ENCODE results near the gene SNCA.

The SNCA gene

DNA sequence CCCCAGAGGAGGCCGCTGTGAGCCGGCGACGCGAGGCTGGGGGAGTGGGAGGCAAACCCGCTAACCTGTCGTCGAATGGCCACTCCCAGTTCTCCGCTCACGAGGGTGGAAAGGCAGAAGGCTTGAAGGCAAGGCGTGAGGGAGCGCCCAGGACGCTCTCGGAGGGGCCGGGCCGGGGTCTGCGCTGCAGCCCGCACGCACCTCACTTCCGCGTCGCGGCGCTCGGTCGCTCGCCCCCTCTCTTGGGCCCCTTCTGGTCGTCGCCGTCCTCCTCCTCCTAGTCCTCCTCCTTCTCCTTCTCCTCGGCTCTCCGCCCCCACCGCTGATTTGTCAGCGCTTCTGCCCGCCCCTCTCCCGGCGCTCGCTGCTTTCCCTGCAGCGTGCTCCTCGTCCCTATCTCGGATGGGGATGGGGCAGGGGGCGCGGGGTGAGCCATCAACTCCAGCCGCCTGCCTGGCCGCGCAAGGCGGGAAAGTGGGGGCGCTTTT is at the start of gene SNCA:
SNCA (minus strand) TSS at position 265 of the 488 bp plus-strand sequence. CDS start 1,494 bp downstream, outside the sequence.
- no peak for DNase-seq (ENCODE audit: low read depth)

- no peak for DNase-seq (ENCODE audit: low read depth)
Measured at GRCh38 chr4:89879215-89879614, 42.3 kb upstream of the SNCA start.

- DNase-seq (ENCODE audit: low read depth) = no peak
Measured at GRCh38 chr4:89878611-89879010, 41.6 kb upstream of the SNCA start.

- no peak for DNase-seq (ENCODE audit: low read depth)
Measured at GRCh38 chr4:89876548-89876947, 39.6 kb upstream of the SNCA start.

DNA sequence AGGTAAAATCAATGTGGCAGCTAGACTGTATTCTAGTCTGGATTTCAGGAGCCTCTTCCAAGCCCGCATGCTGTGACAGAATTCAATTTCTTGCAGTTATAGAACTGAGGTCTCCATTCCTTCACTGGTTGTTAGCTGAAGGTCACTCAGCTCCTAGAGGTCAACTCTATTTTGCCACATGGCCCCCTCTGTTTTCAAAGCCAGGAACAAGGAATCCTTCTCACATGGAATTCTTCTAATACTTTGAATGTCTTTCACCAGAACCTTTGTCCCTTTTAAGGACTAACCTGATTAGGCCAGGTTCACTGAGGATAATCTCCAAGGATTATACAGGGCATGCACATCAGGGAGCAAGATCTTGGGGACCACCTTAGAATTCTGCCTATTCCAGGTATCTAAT is 34.2 kb upstream of the SNCA start:
- DNase-seq (ENCODE audit: low read depth) = no peak

DNA sequence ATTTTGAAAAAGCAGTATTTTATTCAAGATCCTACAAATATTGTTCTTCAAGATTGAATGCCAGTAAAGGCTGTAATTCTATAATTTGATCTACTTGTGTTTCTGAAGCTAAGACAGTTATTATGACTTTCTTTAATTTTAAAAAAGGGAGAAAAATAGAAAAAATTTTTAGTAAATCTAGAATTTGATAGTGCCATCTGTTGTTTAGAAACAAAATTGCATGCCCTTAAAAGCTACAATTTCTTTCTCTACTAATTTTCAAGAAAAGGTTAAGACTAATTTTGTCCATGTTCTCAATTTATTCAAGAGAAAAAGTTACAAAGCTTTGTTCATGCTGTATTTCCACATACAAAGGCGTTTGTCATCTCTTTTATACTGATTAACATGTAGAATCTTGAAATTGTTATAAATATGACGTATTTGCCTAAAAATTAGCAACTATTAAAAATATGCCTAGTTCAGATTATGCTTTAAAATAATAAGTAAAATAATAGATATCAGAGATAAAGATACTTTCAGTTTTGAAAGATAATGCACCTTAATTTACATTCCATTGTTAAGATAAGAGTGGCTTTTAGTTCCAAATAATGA is 32.1 kb upstream of the SNCA start:
- no peak for DNase-seq (ENCODE audit: low read depth)

DNA sequence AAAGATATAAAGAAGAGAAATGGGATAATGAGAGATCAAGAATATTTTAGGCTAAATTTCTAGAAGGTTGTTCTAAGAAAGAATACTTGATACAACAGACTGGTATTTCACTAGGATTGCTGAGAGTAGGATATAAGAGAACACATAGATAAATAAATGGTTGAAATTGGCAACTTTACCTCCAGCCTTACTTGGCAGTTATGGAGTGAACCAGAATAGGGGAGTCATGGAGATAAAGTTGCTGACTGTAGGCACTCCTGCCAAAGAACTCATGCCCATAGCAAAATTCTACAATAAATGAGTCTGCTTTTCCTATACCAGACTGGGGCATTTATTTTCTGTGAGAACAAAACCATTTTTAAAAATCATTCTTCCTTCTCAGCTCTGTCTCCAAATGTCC is 31.3 kb upstream of the SNCA start:
- DNase-seq (ENCODE audit: low read depth) = no peak

GRCh38 chr4:89863533-89863932 is 26.6 kb upstream of the SNCA start:
- DNase-seq (ENCODE audit: low read depth) = no peak

GRCh38 chr4:89860971-89861370 is 24.0 kb upstream of the SNCA start:
- DNase-seq (ENCODE audit: low read depth) = no peak

DNA sequence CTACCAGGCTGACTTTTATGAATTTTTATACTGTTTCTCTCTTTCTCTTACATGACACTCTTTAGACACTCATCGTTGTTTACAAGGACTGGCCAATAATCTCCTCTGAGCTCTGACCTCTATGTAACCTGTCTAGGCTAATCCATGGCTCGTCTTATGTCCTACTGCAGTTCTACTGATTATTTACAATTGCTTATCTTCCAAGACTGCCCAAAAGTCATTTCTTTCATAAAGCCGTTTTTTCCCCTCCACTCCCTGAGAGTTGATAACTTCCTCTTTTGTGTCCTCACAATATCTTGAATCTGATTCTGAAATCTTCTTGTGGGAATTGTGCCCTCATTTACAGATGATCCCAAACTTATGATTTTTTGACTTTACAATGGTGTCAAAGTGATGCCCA is 18.3 kb upstream of the SNCA start:
- no peak for DNase-seq (ENCODE audit: low read depth)

- DNase-seq (ENCODE audit: low read depth) = no peak
Measured at GRCh38 chr4:89847571-89848325, 10.8 kb upstream of the SNCA start.

- DNase-seq (ENCODE audit: low read depth) = no peak
Measured at GRCh38 chr4:89839558-89839957, 2.6 kb upstream of the SNCA start.

DNA sequence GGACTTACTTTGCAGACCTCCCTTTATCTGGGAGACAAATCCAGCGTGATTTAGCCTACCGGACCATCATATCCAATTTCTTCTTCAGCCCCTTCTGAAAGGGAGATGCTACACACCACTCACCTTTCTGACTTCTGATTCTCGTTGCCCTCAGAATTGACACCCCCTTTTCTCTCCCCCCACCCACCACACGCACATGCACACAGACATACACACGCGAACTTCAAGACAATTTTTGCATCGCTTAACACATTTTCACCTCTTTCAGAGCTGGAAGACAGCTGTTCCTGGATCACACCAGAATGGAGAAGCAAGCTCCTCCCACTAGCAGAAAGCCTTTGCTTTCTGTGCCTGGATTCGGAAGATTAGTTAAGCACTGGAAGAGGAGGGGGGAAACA is 1.0 kb upstream of the SNCA start:
- DNase-seq (ENCODE audit: low read depth) = no peak

- no peak for DNase-seq (ENCODE audit: low read depth)
Measured at GRCh38 chr4:89837385-89837992, 528 bp upstream of the SNCA start.

DNA sequence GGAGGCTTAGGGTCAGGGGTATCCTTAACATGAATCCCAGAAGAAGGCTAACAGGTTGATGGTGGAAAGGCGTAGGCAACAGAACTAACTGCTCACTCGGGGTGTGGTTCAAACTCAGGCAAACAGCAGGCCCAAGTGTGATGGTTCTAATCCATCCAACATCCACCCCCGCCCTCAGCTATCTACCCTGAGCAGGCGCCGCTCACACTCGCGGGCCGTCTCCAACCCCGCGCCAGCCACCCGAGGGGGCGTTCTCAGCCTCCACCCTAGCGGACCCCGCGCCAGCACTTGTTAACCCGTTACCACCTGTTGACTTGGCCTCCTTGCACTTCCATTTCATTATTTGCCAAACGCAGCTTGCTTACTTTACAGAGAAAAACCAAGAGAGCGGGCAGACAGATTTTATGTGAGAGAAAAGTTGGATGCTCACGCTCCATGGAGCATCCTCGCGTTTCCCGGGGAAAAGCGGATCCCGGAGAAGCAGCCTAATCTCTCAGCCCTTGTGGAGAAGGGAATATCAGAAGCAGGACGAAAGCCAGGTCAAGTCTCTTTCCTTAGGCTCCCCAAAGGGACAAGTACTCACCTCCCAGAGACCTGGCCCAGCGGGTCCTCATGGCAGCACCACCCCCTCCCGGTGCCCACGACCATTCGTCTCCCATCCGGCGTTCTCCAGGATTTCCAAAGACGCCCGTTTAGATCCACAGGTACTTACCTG is 773 bp downstream of the SNCA start:
- DNase-seq (ENCODE audit: low read depth) = no peak

- DNase-seq (ENCODE audit: low read depth) = no peak
Measured at GRCh38 chr4:89835413-89835812, 1.5 kb downstream of the SNCA start.

- no peak for DNase-seq (ENCODE audit: low read depth)
Measured at GRCh38 chr4:89834486-89835209, 2.3 kb downstream of the SNCA start.

- DNase-seq (ENCODE audit: low read depth) = no peak
Measured at GRCh38 chr4:89829470-89830138, 7.4 kb downstream of the SNCA start.

GRCh38 chr4:89823416-89823815 is 13.5 kb downstream of the SNCA start:
- no peak for DNase-seq (ENCODE audit: low read depth)

DNA sequence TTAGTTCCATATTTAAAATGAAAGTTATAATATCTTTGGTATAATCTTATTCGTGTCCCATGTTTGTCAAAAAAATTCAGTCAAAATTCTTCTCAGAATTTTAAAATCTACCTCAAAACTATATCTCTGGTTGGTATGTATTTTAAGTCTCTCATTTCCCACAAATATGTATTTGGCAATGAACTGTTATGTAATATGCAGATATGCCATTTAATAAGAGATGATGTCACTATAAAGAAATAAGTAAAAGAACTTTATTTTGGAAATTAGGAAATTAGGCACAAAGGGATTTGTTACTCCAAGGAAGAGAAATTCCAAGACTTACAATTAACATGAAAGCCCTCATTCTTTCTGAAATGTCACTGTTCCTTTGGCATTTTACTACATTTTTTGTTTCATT is 15.3 kb downstream of the SNCA start:
- no peak for DNase-seq (ENCODE audit: low read depth)

DNA sequence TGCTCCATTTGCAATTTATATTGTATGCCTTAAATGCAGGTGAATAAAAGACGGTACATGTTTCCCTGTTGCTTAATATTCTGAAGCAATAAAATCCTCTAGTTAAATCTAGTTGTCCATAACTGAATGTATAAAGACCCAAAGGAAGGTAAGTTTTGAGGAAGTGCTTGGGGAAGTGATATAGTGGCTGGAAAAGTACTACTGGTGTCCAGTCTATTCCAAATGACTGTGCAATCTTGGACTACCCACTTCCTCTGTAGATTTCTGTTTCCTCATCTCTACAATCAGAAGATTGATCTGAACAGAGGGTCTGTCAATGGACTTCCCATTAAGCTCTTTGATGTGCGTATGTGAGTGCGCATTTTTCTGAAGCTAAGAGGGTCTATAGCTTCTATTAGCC is 17.0 kb downstream of the SNCA start:
- no peak for DNase-seq (ENCODE audit: low read depth)
